Right renal pelvis (tissue), 4 donors: ENCODE data around the gene DPCD. TPM values are rescaled to one million over a fixed set of nuclear protein-coding genes. Genes with fewer than 3 reads are reported as not detected.
A peak's percentile ranks its signal among the peaks of the same experiment; 100 is the strongest.

Source experiments
- DNase-seq, 4 donors: peaks; one replicate each; pipeline ENCODE4 v3.0.0-alpha.2; 2013; ENCODE audit warnings: low read depth in 4 of 4, low spot score in 3 of 4, missing footprints in 1 of 4
- polyA plus RNA-seq, 4 donors: library from polyadenylated mRNA; unstranded; fragments of 120-200 nt; gene quantifications; one replicate each; pipeline ENCODE4 v1.2.1, GENCODE V29; 2013; ENCODE audit not compliant: insufficient read length in 4 of 4

Gene DPCD
- polyA plus RNA-seq, 4 donors = 39.8 to 50.6 (median 44.7) TPM

DNA sequence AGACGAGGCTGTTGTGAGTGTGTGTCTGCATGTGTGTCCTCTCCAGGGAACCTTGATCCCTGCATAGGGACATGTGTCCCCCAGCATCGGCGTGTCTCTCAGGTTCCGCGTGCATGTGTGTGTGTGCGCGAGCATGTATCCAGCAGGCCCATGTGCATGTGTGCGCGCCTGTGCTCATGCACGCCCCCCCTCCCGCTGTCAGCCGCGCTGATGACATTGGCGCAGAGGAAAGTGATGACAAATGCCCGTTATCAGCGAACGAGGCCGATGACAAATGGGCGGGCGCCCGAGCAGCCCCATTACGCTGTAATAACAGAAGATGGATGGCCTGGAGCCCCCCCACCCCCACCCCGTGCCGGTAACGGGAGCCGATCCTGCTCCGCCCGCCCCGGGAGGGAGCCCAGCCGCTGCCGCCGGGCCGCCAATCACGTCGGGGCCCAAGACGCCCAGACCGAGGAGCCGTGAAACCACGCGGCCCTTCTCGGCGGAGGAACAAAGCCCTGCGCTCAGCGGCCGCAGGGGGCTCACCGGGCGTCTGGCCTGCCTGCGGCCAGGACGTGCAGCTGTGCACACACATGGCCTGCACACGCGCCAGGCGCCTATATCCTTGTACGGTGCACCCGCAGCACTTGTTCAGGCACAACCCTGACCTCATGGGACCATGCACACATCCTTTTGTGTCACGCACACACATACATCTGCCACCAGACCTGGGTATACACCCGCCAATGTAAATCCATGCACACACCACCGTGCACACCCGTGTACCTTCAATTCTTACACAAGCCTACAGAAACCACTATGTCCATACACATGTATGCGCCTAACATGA lies 21.6 kb upstream of the DPCD start:
- DNase-seq = no peak

DNA sequence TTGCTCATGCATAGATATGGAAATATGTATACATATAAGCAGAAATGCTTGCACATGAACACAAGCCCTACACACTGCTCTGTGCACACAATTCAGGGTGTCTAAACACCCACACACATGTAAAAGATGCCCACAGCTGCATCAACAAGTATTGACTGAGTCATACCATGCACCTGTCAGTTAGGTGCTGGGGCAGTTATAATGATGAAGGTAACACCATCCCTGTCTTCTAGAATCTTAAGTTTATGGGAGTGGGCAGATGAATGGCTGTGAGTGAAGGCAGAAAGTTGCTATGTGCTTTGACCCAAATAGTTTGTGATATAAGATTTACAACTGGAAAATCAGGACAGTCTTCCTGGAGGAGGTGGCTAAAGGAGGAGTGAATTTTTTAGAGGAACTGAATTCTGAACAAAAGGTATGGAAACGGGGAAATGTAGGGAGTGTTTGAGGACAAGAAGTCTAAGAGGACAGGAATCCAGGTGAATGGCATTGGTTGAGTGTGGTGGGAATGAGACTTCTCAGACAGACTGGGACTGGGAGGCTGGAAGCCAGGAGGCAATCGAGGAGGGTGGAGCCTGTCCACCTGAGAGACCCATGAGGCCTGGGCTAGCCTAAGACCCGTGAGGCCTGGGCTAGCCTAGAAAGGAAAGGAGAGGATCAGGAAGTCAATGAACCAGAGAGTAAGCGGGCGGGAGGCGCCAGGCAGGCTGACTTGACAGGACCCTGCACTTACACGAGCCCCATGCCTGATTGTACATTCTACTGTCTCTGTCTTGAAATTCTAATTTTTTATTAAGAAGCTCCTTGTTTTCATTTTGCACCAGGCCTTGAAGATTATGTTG lies 20.7 kb upstream of the DPCD start:
- no peak for DNase-seq

DNA sequence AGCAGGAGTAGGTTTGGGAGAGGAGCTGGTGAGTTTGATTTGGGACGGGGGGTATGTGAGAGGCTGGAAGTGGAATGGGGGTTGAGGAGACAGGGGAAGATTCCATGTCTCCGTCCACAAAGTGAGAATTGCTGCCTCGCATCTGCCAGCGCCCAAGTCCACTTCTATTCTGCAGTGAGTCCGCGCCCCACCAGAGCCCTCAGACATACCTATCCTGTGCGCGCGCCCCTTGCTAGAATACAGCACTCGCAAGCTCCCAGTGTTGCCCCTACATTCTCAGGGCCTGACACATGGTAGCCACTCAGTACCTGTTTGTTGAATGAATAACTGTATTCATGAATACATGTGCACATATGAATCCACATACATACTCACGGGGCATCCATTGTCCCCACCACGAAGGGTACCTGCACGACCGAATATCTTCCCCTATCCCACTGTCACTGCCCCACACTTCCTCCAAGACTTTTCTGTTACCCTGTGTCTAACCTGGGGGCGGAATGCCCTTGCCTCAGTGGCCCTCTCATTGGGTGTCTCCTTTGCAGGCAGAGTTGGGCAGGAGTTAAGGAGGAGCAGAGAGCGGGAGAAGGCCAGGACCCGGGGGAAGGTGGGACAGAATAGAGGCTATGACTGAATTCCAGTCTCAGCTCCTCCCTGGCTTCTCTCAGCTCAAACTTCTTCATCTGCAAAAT lies 19.9 kb upstream of the DPCD start:
- no peak for DNase-seq

DNA sequence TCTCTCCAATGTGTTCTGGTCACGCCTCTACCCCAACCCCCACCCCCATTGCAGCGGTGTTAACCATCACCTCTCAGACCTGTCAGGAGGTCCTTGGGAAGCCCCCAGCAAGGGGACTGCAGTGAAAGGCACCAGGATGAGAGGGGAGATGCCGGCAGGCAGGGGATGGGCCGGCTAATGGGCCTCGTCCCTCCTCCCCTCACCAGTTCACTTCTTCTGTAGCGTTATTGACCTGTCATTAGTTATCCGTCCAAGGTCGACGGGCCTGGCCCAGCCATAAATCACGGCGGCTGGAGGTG lies 18.8 kb upstream of the DPCD start:
- DNase-seq = no peak

DNA sequence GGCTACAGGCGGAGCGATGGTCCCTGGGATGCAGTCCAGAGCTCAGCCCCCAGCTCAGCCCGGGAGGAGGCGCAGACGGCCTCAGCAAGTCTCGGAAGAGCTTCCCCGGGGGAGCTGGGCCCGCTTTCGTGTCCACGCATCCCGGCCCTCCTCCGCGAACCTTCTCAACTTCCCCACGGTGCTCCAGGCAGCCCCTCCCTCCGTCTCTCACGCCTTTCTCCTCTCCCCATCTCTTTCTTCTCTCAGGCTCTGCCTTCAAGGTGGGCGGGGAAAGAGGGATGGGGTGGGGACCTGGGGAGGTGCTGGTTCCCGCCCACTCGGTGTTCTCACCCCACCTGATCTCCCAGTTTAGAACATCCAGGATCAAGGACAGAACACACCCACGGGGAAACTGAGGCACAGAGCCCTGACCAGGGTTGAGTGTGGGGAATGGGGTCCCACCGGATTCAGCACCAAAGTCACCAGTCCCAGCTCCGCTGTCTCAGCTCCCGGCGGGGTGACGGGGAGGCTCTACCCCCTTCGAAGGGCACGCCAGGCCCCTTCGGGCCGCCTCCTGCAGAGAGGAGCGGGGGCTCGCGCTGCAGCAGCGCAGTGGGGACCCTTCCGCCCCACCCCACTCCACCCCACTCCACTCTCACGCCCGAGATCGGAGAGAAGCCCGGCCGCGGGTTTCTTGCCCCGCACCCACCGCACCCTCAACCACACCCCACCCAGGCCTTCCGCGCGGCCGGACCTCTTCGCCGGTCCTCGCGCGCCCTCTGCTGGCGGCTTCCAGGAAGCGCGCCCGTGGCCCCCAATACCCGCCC lies 18.3 kb upstream of the DPCD start:
- peak in 3 of 4 donors; percentile 51 to 76 (median 61) for DNase-seq

DNA sequence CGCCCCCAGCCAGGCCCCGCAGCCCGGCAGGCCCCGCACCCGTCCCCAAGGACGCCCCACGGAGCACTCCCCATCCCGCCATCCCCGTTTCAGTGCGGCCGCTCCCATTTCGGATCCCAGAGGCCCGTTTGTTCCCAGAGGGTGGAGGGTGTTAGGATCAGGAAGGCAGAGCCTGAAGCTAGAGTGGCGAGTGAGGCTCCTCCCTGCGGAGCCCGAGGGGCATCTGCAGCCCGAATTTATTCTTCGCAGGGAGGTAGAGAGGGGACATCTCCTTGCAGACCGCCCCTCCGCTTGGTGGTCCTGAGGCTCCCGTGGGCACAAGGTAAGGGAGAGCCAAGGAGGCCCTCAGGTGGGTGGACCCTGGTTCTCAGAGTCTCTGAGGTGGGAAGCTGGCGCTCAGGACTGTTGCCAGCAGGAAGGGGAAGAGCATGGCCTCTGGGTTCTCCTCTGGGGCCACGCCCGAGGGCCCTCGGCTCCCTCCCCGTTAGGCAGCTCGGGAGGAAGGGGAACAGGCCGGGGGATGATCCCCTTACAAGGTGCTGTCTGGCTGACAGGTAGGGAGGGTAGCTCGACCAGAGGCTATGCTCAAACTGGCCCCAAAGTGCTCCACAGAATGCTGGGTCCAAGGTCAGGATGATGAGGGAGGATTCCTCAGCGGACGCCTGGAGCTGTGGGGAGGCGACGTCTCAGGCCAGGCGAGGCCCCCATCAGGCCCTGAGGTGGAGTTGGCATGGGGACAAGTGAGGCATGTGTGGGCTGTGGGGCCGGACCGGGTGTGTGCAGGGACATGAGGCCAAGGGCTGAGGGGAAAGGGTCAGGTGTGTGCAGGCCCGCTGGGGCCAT lies 17.5 kb upstream of the DPCD start:
- DNase-seq = no peak

DNA sequence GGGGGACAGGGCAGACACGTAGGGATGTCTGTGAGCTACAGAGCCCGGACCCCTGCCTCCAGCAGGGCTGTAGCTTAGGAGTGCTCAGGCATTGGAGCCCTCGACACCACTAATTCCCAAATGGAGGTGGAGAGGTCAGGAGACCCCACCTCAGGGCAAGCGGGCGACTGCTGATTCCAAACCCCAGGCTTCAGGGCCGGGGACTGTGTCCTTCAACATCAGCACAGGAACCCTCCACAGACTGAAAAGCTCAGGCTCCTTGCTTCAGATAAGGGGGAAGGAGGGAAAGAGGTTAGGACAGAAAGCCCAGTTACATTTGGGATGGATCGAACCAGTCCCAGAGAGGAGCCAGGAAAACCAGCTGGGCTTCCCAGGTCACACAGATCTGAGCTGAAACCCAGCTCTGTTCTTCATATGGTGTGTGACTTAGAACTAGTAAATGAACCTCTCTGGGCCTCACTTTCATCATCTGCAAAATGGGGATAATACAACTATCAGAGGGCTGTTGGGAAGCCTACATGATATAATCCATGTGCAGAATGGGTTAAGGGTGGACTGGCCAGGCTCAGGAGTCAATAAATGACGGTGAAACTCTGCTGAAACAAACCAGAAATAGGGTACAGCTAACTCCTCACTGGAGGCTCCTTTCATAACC lies 16.7 kb upstream of the DPCD start:
- DNase-seq = no peak

DNA sequence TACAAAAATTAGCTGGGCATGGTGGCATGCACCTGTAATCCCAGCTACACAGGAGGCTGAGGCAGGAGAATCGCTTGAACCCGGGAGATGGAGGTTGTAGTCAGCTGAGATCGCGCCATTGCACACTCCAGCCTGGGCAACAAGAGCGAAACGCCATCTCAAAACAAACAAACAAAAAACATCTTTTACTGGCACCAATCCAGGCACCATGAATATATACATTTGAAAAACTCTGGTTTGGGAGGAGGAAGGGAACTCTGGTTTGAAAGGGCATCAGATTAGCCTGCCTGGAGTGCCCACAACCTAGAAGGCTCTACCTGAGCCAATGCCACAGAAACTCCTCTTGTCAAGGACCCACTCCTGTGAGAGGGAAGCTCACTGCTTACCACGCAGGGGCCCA lies 16.0 kb upstream of the DPCD start:
- no peak for DNase-seq

DNA sequence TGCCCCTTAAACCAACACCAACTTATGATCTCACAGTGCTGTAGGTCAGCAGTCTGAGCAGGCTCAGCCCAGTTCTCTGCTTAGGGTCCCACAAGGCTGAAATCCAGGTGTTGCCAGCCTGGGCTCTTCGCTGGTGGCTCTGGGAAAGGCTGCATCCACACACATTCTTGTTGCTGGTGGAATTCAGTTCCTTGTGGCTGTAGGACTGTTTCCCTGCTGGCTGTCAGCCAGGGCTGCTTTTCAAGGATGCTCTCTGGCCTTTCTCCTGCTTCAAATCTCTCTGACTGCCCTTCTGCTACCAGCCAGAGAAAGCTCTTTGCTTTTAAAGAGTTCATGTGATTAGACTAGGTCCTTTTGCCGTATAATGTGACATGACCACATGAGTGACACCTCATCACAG lies 15.3 kb upstream of the DPCD start:
- no peak for DNase-seq

DNA sequence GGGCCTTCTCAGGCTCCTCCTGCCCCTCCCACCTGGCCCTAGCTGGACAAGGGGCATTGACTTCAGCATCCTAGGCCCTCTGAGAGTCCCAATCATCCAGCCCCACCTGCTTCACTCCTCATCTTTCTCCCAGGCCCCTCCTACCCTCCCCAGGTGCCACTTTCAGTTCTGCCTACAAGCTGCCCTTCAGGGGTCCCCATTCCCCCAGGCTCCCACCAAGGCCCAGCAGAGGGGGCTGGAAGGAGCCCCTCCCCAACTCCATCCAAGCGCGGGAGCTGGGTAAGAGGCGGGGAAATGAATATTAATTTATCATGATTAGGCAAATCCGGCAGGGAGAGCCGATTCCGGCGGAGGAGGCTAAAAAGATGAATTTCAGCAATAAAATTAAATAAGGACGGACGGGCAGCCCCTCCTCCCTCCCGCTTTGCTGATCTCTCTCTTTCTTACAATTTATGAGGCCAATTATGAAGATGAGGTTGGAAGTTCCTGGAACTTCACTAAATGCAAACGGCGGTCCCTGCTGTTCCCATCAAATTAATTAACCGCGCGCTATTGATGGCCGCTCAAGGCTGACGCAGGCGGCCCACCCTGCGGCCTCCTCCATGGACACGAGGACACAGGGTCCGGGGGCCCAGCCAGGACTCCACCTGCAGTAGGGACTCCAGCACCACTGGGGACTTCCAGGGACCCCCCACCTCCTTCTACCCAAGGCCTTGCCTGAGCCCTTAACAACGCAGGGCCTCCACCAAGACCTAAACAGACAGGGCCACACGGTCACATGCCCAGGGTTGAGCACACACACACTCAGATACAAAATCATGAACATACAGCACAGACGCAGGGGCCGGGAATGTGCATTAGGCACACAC lies 14.0 kb upstream of the DPCD start:
- DNase-seq = no peak

DNA sequence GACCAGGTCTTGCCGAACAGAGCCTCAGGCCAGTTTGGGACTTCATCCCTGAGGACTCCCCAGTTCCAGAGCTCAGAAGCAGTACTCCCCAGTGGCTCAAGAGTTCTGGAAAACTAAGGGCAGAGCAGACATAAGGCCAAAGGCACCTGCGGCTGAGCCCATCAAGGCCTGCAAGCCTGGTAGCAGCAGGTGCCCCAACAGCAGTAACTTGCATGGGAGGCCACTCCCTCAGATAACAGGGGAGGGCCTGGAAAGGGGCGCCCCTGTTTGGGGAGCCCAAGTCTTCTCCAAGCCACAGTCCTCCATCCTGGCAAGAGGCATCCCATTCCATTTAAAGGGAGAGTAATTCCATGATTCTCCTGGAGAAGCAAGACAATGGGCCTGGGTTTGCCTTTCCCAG lies 13.0 kb upstream of the DPCD start:
- DNase-seq = no peak

DNA sequence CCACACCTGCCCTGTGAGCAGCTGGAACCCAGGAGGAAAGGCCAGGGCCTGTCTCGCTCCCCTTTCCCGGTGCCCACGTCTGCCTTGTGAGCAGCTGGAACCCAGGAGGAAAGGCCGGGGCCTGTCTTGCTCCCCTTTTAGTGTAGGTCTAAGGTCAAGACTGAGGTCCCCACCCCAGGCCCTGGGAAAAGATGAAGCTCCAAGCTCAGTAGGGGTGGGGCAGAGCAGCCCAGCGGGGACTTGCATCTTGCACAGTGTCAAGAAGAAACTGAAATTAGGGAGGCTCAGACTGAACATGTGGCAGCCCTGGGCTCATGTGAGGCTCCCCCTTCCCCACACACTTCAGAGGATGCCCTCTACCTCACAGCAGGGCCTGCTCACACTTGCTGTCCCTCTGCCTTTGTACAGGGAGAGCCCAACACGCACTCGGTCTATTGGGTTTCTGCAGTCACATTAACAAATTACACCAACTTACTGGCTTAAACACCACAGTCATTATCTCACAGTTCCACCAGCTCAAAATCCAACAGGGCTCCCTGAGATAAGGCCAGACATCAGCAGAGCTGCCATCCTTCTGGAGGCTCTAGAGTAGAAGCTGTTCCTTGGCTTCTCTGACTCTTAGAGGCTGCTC lies 12.4 kb upstream of the DPCD start:
- DNase-seq = no peak

DNA sequence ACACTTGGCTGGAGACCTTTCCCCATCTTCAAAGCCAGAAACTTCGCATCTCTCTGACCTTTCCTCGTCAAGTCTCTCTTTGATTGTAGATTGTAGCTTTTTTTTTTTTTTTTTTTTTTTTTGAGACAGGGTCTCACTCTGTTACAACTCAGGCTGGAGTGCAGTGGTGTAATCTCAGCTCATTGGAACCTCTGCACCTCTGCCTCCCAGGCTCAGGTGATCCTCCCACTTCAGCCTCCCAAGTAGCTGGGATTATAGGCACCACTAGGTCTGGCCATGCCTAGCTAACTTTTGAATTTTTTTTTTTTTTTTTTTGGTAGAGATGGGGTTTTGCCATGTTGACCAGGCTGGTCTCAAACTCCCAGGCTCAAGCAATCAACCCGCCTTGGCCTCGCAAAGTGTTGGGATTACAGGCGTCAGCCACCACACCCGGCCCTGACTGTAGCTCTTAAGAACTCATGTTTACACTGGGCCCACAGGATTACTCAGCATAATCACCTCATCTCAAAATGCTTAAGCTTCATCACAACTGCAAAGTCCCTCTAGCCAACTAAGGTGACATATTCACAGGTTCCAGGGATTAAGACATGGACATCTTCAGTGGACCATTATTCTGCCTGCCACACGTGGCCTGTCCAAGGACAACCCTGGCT lies 11.8 kb upstream of the DPCD start:
- DNase-seq = no peak

DNA sequence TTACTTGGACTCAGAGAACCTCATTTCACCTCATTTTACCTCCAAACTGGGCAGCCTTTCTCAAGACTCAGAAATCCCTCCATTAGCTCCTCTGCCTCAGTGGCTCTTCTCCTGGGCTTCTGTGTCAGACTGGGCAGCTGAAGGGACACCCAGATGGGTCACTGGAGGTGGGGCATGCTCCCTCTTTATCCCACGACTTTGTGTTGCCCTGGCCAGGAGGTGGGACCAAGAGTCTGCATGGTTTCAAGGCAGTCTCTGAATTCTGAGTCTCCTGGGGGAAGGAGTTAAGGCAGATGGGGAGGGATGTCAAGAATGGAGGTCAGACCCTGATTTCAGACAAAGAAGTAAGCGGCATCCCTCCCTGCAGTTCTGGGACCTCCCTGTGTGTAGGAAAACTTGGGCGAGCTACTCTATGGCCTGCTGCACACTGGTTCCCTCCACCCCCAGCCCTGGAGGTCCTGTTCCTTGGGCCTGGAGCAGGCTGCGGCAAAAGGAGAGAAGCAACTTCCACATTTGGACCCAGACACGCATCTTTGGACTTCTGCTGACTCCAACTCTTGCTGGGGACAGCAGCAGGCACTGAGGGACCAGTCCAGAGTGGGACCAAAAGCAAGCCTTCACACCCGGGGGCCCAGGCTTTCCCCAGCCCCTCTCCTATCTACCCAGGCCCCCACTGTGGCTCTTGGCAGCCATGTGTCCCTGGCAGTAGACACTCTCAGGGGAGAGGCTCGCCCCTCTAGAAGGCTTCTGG lies 10.8 kb upstream of the DPCD start:
- DNase-seq = no peak

DNA sequence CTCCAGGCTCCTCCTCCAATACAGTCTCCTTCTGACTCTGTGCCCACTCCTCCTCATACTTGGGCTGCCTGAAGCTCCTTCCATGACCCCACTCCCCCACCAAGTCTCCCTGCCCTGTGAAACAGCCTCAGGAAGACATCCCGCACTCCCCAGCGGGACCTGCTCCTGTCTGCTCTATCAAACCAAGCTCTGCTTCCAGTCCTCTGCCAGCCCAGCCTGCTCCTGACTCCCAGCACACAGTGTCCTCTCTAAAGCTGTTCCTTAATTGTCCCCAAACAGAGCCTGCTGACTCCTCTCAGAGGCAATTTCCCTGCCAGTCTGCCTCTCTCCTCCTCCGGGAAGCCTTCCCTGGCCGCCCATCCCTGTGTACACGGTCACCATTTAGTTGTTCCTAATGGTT lies 9.9 kb upstream of the DPCD start:
- DNase-seq = no peak

DNA sequence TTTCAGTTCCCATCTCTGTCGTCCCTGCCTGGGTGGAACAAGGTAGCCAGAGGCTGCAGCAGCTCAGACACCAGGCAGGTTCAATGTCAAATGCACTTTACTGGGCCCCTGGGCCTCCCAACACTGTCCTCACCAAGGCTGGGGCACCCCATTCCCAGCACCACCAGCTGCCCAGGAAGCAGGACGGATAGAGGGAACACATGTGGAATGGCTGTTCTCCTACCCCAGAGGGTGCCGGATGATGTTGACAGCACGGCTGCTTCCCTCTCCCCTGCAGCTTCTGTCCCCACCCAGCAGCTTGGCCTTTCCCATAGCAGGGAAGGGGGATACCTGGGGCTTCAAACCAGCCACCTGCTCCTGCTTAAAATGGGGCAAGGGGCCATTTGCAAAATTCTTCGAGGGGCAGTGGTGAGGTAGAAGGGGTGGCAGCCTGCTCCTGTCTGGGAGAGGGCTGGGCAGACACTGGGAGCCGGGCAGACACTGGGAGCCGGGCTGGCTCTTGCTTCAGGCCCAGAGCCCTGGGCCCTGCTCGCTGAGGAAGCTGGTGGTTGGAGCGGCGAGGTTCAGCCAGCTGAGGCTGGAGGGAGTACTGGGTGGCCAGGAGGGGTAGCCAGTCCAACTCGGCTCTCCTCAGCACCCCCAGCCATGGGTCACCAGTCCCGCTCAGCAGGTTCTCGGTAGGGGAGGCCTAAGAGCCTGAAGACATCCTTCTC lies 9.2 kb upstream of the DPCD start:
- DNase-seq = no peak
